Right atrium auricular region (tissue), 2 donors: Measurements from ENCODE around the gene ARHGEF16. TPM values are rescaled to one million over a fixed set of nuclear protein-coding genes. Genes with fewer than 3 reads are reported as not detected.

Experiments
- DNase-seq: peaks from one replicate; pipeline ENCODE4 v3.0.0-alpha.2; 2019; ENCODE audit warnings: low spot score
- H3K27ac ChIP-seq, 2 donors: fragments of 200-600 bp; sonication (generic); 1 replicate in 1 of 2; 2 replicates in 1 of 2; pipeline ENCODE4 v1.5.1; 2016 to 2019
- H3K27me3 ChIP-seq, 2 donors: fragments of 200-600 bp; sonication (generic); one replicate each; pipeline versions ENCODE4 v1.5.1 to v1.6.0; 2017 to 2019
- H3K36me3 ChIP-seq: fragments of 200-600 bp; sonication (generic); one replicate; pipeline ENCODE4 v1.5.1; 2016
- H3K4me1 ChIP-seq, 2 donors: fragments of 200-600 bp; sonication (generic); one replicate each; pipeline versions ENCODE4 v1.5.1 to v1.6.0; 2017 to 2019
- H3K4me3 ChIP-seq, 2 donors: fragments of 200-600 bp; sonication (generic); 1 replicate in 1 of 2; 2 replicates in 1 of 2; pipeline ENCODE4 v1.5.1; 2017 to 2019; ENCODE audit warnings: mild to moderate bottlenecking in 1 of 2, moderate library complexity in 1 of 2
- H3K9me3 ChIP-seq, 2 donors: fragments of 200-600 bp; sonication (generic); one replicate each; pipeline ENCODE4 v1.5.1; 2019
- total RNA-seq, 2 donors: library from RNA; depleted of rRNA; stranded (reverse); fragments of >200 nt; gene quantifications; one replicate each; pipeline ENCODE4 v1.1.0, GENCODE V29; 2016
- TF ChIP-seq, protein P1 (sequence below), 2 donors: fragments of 200-600 bp; sonication (generic); IDR thresholded peaks; one replicate each; pipeline ENCODE4 v1.5.1; 2019; ENCODE audit warnings: antibody characterized with exemption in 2 of 2

Gene ARHGEF16
- total RNA-seq, 2 donors from 2014 or later: 0.22 to 1.5 TPM

DNA sequence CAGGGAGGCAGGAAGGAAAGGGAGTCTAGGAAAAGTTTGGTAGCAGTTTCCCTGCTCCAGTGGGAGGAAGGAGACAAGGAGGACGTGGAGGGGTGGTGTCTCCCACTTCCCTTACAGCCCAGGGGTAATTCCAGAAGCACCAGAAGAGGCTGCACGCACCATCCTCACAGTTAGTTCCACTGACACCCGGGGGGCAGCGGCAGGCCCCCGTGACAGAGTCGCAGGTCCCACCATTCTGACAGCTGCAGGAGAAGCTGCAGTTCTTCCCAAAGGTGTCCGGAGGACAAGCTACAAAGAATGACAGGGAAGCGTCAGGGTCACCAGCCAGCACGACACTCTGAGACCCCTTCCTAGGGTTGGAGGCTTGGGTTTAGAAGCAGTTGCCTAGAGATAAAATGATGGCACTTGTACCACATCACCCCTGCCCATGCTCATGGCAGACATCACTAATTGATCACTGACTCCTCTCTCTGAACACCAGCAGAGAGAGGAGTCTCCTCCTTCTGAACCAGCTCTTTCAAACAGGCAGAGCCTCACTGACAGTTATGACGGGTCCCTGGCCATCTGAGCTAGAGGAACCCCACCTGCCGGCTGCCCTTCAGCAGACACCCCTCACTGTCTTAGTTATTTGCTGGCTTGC, 53.3 kb downstream of the ARHGEF16 start:
- H3K4me1 ChIP-seq: peaks cover 0 to 17% of the 10 kb centered on the region in 2 donors
- H3K36me3 ChIP-seq: no peaks in the 10 kb centered on the region
- TF ChIP-seq, protein P1, sequence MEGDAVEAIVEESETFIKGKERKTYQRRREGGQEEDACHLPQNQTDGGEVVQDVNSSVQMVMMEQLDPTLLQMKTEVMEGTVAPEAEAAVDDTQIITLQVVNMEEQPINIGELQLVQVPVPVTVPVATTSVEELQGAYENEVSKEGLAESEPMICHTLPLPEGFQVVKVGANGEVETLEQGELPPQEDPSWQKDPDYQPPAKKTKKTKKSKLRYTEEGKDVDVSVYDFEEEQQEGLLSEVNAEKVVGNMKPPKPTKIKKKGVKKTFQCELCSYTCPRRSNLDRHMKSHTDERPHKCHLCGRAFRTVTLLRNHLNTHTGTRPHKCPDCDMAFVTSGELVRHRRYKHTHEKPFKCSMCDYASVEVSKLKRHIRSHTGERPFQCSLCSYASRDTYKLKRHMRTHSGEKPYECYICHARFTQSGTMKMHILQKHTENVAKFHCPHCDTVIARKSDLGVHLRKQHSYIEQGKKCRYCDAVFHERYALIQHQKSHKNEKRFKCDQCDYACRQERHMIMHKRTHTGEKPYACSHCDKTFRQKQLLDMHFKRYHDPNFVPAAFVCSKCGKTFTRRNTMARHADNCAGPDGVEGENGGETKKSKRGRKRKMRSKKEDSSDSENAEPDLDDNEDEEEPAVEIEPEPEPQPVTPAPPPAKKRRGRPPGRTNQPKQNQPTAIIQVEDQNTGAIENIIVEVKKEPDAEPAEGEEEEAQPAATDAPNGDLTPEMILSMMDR (IDR thresholded peaks at IDR 0.05): no peak
- no peak overlapping the region for H3K27ac ChIP-seq
- DNase-seq: no peak
- no peaks in the 10 kb centered on the region for H3K9me3 ChIP-seq
- no peaks in the 10 kb centered on the region for H3K27me3 ChIP-seq
- H3K4me3 ChIP-seq: no peak overlapping the region

DNA sequence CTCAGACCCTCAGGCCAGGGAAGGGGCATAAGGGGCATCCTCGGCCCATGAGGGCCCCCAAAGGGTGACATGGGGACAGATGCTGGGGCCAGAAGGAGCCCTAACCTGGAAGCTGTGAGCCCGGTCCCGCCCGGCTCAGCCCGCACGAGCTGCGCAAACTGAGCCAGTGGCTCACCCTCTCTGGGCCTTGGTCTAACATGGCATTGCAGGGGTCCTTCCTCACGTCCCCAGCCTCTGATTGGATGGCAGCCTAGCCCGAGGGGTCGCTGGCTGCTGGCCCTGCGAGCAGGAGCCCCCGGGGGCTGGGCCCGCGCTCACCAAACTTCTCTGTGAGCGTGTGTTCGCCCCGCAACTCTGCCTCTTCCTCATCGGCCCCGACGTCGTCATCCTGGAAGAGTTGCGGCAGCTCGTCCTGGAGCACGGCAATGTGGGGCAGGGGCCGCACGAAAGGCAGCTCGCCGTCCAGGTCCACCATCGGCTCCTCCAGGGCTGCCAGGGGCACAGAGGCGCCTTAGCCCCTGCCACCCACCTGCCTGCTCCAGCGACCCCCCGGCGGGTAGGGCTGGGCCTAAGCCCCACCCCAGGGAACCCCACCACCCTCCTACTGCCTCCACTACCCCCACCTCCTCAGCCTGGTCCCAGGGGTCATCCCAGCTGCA, 54.4 kb downstream of the ARHGEF16 start:
- Histone ChIP-seq H3K9me3 (no peaks in the 10 kb centered on the region), H3K4me1 (peaks cover 0 to 14% of the 10 kb centered on the region in 2 donors), H3K4me3 (no peak overlapping the region), H3K27ac (no peak overlapping the region), H3K36me3 (no peaks in the 10 kb centered on the region), H3K27me3 (no peaks in the 10 kb centered on the region)
- no peak for DNase-seq
- TF ChIP-seq, protein P1 (IDR thresholded peaks at IDR 0.05): no peak

DNA sequence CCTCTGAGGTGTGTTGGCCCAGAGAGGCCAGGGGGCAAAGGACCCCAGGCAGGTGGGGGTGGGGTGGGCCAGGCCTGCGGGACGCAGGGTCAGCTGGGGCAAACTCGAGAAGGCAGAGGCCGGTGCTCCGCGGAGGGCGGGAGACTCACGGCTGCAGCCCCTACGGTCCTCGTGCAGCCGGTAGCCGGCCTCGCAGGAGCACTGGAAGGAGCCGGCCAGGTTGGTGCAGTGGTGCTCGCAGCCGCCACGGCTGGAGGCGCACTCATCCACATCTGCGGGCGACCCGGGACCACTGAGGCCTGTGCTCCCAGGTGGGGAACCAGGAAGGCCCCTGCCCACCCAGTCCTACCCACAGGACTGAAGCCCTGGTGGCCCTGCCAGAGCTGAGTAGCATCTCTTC, 55.3 kb downstream of the ARHGEF16 start:
- Histone ChIP-seq H3K27ac (no peak overlapping the region), H3K36me3 (no peaks in the 10 kb centered on the region), H3K9me3 (no peaks in the 10 kb centered on the region), H3K4me3 (no peak overlapping the region), H3K27me3 (no peaks in the 10 kb centered on the region), H3K4me1 (peaks cover 0 to 6% of the 10 kb centered on the region in 2 donors)
- TF ChIP-seq, protein P1 (IDR thresholded peaks at IDR 0.05): no peak
- DNase-seq: no peak

DNA sequence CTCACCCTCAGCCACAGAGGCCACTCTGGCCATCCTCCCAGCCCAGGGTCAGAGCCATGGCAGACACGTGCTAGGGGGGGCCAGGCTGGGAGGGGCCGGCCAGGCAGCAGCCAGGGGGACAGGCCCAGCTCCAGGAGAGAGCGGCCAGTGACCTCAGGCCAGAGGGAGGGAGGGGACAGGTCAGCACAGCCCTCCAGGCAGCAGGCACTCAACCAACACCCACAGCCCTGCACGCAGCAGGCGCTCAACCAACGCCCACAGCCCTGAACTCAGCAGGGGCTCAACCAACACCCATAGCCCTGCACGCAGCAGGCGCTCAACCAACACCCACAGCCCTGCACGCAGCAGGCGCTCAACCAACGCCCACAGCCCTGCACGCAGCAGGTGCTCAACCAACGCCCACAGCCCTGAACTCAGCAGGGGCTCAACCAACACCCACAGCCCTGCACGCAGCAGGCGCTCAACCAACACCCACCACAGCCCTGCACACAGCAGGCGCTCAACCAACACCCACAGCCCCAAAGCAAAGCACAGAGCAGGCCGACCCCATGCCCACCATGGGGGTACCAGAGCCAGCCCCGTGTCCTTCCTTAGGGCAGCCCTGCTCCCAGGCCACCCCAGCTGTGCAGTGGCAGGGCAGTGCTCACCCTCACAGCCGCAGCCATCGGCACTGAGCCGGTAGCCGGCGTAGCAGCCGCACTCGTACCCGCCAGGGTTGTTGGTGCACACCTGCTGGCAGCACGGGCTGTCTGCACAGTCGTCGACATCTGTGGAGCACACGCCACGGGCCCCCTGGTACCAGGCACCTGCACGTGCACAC, 55.9 kb downstream of the ARHGEF16 start:
- TF ChIP-seq, protein P1 (IDR thresholded peaks at IDR 0.05): no peak

DNA sequence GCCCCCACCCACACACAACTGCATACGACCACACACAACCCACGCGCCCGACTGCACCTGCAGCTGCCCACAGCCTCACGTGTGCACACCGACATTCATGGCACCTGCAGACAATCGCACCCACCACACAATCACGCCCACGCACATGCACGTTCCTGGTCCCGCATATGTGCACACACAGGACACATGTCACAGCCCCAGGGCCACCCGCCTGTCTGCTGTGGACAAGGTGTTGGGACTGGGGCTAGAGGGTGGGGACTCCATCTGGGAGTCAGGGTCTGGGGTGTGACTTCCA, 56.4 kb downstream of the ARHGEF16 start:
- TF ChIP-seq, protein P1 (IDR thresholded peaks at IDR 0.05): no peak
- Histone ChIP-seq H3K4me3 (no peak overlapping the region), H3K4me1 (no peaks in the 10 kb centered on the region), H3K36me3 (no peaks in the 10 kb centered on the region), H3K9me3 (no peaks in the 10 kb centered on the region), H3K27ac (no peak overlapping the region), H3K27me3 (no peaks in the 10 kb centered on the region)
- DNase-seq: no peak

More for the DNA sequence above, 55.9 kb downstream of the ARHGEF16 start:
- H3K36me3 ChIP-seq: no peaks in the 10 kb centered on the region
- no peak overlapping the region for H3K27ac ChIP-seq
- no peaks in the 10 kb centered on the region for H3K9me3 ChIP-seq
- H3K27me3 ChIP-seq: no peaks in the 10 kb centered on the region
- DNase-seq: no peak
- no peak overlapping the region for H3K4me3 ChIP-seq
- H3K4me1 ChIP-seq: peaks cover 0 to under 1% of the 10 kb centered on the region in 2 donors
